Dedifferentiated amniotic fluid mesenchymal stem cell (primary cell): ENCODE measurements around the gene IER3.
A peak's percentile ranks its signal among the peaks of the same experiment; 100 is the strongest.

Experiments used
- DNase-seq: peaks from one replicate; pipeline ENCODE4 v3.0.0-alpha.2; 2016; ENCODE audit errors: extremely low spot score

The IER3 gene, protein sequence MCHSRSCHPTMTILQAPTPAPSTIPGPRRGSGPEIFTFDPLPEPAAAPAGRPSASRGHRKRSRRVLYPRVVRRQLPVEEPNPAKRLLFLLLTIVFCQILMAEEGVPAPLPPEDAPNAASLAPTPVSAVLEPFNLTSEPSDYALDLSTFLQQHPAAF

DNA sequence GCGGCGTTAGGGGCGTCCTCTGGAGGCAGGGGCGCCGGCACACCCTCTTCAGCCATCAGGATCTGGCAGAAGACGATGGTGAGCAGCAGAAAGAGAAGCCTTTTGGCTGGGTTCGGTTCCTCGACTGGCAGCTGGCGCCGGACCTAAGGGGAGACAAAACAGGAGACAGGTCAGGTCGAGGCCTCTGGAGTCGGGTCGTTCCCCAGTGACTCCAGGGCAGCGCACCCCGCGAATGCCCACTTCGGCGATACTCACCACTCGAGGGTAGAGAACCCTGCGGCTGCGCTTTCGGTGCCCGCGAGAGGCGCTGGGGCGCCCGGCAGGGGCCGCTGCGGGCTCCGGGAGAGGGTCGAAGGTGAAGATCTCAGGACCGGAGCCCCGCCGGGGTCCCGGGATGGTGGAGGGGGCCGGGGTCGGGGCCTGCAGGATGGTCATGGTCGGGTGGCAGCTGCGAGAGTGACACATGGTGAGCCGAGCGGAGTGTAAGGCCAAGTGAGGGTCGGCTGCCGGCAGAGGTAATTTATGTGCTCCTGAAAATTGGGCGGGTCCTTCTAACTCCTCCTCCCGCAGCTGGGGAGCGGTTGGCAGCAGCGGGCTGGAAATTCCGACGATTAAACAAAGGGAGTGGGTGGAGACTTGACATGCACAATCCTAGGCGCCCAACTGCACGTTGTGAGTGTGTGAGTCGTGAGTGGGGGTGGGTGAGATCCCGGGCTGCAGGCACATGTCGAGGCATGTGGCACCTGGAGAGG lies at the start of gene IER3:
IER3 (minus strand) TSS at position 494 of the 752 bp plus-strand sequence; CDS start at position 465, 29 bp downstream.
- peak; percentile 88 for DNase-seq

DNA sequence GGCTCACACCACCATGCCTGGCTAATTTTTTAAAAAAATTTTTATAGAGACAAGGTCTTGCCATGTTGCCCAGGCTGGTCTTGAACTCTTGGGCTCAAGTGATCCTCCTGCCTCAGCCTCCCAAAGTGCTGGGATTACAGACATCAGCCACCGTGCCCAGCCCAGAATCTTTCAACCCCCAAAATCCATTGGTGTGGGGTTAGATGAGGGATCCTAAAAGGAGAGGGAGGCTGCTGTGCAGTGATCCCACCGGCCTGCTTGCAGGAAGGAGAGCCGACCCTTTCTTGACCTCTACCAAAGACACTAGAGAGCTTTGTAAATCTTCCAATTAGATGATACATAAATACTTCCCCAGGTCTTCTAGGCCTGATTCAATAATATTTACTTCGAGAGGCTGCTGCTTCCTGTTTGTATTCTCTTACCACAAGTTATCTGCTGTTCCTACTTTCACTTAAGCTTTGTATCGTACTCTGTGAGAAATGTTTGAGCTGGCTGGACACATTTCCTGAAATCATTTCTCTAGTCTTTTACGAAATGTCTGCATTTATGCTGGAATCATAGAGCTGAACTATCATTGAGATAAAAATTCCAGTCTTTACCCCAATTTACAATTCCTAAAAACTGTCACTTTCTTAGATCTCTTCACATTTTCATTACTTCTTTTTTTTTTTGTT lies 49.3 kb upstream of the IER3 start:
- DNase-seq: no peak

DNA sequence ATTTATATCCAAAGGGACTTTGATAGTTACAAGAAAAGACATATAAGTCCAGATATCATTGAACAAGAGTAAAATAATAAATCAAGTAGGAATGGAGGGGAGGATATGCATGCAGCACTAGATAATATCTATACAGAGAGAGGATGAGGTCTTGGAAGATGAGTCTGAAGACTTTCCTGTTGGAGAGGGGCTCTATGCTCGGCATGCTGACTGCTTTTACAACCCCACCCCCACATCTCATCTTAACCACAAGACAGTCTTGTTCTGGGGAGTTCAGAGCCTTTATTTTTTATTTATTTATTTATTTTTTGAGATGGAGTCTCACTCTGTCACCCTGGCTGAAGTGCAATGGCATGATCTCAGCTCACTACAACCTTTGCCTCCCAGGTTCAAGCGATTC lies 48.4 kb upstream of the IER3 start:
- DNase-seq: no peak

DNA sequence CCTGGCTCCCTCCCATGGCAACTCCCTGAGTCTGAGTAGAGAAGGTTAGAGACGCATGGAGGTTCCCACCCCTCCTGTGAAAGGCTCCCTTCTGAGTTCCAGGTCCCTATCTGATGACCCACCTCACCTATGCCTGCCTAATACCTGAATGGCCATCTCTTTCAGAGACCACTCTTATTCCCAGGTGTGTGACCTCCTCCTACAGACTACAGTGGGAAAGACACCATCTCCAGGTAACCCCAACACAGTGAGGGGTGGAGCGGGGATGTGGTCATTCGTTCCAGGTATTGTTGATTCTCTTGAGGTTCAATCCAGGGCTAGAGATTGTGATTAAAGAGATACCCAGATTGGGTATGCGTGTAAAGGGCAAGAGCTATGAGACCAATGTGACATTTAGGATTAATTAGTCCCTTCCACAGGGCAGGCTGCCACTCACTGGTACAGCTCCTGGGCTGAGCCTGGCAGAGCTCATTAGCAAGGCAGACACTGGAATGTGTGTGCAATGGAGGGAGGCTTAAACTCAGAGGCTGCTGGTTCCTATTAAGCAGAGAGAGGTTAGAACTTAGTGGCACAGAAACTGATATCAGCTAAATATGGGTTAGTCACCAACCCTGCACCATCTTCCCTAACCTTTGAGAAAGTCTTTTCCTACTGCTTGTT lies 46.5 kb upstream of the IER3 start:
- no peak for DNase-seq

DNA sequence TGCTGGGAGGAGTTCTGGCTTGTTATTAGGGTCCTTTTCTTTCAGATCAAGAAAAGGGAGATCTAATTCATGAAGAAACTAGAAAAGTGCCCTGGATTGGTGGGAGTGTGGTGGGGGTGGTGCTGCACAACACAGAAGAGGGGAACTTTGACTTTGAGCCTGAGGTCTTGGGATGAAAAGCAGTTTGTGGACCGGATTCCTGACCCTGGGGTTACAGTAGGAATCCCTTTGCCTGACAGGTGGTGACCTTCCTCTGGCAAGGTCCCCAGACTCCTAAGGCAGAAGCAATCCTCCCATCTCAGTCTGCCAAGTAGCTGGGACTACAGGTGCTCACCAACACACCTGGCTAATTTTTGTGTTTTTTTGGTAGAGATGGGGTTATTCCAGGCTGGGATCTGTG lies 45.3 kb upstream of the IER3 start:
- DNase-seq: no peak

DNA sequence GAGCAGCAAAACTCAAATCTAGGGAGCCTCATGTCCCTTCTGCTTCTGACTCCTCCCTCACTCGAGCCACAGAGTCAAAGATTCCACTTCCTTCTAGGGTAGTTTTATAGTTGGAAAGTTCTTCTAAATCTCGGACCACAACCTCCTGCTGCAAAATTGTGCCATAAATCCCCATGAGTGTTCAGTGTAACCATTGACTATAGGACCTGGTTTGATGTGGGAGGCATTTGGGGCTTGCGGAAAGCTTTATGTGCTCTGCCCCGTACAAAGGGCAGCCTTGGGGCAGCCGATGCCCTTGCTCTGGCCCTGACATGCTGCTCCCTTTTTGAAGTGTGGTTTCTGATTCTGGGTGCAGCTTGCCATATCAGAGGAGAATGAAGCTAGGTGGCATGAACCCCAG lies 43.6 kb upstream of the IER3 start:
- no peak for DNase-seq

DNA sequence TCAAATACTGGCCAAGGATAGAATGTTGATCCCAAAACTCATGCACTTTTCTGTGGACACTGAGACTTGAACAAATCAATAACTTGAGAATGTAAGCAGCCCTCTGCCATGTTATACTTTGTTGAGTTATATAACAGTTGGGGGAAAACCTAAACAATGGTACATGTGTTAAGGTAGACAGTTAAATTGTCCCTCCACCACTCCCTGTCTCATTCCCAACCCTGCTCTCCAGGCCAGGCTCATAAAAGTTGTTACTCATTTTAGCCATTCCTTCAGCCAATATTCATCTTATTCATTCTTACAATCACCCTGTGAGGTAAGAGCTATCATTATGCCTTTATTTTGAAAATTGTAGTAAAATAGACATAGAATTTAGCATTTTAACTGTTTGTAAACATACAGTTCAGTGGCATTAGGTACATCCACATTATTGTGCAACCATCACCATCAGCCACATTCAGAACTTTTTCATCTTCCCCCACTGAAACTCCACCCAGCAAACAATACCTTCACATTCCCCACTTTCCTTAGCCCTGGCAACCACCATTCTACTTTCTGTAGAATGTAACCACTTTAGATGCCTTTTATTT lies 38.2 kb upstream of the IER3 start:
- no peak for DNase-seq

DNA sequence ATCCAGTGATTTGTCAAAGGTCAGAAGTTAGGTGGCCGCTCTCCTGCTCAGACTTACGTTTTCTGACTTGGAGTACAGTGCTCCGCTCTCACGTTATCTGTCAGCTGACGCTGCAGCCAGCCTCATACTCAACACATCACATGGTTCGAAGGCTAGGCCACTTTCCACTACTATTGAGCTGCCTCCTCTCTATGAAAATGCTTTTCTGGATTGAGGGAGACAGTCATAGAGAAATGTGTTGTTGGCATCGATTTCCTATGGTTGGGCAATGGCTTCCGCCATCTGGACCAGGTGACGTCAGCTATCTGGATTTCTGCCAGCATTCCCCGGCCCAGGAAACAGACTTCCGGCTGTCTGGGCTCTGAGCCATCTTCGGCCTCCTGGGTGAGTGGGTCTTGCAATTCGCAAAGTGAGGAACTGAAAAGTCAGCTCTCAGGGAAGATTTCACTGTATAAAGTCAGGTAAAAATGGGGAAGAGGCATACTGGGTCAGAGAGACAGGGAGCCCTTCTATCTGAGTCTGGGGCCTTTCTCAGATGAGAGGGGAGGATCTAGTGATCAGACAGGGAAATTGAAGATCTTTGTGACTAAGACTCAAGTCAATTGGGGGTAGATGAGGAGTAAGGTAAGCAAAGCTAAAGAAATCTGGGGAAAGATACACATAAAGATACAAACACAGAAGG lies 37.5 kb upstream of the IER3 start:
- peak; percentile 98 for DNase-seq

DNA sequence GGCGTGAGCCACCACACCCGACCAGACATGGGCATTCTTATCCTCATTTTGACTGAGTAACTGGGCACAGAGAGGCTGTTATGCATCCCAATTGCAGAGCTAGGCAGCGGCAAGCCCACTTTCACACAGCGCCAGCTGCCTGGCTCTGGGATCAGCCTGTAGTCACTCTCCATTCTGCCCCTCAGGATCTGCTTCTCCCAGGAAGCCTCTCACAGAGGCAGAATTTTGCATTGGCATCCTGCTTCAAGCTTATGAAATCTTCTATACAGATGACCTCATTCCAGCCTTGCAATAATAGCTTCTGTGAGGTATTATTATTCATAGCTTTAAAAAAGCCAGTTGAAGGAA lies 37.0 kb upstream of the IER3 start:
- DNase-seq: no peak

DNA sequence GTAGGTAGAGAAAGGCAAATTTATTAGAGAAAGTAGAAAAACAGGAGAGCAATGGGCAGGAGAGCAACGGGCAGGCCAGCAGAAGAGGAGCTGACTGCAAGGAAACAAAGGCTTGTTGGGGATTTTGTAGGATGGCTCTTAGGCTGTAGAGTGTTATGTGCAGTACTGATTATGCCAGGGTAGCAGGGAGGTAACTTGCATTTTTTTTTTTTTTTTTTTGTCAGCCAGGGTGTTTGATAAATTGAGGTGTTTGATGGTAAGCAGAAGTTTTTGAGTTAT lies 36.2 kb upstream of the IER3 start:
- no peak for DNase-seq

DNA sequence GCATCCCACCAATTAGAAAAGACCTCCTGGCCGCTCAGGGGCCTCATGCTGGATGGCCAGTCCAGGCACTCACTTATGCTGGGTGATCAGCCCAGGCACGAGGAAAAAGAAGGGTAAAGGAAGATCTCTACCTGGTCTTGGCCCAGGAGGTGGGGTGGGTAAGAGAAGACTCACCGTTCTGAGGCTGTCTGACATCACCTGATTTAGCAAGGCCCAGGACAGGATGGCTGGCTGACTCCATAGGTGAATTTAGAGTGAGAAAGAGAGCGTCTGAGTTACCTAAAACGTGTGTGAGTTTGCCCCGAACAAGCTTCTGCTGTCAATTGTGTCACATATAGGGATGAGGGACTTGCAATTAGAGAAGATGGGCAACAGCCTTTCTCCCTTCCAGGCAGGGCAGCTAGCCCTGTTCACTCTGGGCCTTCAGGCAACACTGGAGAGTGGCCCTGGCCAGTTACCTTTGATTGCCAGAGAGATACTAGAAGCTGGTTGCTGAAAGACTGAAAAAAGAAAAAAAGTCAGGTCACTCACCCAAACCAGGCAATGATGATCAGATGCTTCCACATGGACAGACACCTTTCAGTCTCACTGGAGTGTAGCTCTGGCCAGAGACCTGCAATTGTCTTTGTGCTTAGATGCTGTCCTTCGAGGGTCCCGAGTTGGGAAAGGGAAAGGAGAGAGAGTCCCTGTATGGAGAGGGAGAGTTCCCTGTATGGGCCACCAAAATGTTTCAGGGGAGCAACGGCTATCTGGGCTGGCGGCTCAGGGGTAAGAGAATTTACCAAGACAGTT lies 35.7 kb upstream of the IER3 start:
- no peak for DNase-seq

DNA sequence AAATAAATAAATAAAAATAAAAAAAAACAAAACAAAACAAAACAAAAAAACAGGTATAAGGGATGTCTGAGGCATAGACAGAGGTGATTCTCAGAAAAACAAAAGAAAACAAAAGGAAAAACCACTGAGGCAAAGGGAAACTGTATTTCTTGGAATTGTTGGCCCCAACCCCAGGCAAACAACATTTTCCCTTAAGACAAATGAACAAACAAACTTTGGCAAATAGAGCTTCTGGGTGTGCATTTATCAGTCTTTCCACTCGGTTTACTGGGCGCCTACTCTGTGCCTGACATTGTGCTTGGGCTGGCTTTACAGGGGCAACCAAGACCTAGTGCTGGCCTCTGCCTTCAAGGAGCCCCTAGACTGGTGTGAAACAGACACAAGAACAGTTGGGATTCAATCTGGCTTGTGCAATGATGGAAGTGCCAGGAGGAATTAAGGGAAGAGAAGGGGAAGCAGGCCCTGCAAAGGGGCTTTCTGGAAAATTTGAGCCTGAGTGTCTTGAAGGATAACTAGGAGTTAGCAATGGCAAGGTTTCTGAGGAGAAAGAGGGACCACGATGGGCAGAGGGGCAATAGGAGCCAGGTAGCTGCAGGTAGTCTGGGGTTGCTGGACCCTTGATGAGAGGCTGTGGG lies 33.8 kb upstream of the IER3 start:
- DNase-seq: no peak

DNA sequence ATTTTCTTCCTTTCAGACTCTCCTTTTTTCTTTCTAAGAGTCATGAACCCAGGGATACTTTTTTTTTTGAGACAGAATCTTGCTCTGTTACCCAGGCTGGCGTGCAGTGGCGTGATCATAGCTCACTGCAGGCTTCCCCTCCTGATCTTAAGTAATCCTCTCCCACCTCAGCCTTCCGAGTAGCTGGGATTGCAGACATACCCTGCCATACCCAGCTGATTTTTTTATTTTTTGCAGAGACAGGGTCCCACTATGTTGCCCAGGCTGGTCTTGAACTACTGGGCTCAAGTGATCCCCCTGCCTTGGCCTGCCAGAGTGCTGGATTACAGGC lies 32.8 kb upstream of the IER3 start:
- DNase-seq: no peak

DNA sequence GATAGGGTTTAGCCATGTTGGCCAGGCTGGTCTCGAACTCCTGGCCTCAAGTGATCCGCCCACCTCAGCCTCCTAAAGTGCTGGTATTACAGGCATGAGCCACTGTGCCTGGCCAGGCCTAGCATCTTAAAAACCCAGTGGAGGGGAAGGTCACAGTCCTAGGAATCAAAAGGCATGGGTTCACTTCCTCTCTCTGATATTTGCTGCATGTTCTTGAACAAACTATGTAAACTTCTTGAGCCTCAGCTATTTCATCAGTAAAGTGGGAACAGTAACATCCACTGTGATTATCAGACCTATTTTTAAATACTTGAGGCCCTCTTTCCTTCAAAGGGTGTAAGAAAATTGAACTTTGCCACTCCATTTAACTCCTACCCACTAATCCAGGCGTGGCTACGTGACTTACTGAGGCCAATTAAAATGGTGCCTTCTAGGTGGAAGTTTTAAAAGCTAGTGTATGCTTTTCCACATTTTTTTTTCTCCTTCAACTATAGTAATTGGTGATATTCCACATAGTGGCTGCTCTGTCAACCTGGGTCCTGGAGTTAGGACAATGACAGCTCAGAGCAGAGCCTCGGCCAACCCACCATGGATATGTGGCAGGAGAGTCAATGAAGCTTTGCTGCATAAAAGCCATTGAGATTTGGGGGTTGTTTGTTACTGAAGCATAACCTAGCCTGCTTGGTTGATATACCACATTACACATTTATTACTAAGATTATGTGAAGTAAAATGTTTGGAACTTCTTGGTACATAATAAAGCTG lies 32.2 kb upstream of the IER3 start:
- DNase-seq: no peak

DNA sequence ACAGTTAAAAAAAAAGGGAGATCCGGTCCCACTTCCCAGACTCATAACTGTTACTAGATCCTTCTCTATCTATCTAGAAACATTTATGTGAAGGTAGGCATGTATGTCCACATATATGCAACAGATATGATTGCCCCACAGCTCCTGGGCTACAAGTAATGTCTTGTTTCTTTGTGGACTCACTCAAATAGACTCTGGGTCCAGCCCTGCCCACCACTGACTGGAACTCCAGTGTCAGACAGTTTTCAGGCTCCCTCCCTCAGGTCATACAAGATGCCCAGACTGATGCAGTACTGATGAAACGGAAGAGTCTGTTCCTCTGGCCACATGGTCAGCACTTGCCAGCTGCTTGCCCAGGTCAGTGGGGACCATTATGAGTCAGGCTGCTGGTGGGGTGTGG lies 30.8 kb upstream of the IER3 start:
- DNase-seq: no peak

DNA sequence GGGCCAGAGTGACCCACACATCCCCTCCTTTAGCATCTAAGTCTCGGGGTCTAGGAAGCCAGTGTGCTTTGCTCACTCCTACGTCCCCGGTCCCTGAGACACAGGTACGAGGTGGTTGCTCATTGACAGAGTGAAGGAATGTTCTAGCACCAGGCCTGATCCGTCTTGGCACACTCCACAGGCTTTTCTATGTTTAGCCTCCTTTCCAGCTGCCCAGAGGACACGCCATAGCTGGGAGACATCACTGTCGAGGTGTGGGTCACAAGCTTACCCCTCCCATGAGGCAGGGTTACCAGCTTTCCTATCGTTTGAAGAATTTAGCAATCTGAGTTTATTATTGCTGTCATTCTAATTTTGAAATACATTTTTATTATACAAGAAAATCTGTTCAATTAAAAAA lies 30.4 kb upstream of the IER3 start:
- DNase-seq: no peak

DNA sequence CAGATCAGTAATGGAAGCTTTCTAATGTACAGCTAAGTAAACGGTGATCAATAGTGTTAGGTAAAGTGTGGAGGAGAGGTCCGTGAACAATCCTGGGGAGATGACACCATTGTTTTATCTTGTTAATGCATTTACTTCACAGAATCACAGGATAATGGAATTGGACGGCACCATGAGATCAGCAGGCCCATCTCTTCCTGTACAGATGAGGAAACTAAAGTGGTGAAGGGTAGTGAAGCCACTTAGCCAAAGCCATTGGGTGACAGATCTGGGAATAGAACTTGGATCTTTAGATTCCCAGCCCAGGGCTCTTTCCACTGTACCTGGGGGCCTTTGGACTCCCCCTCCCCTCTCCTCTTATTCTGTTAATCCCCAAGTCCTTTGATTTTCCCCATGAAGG lies 26.2 kb upstream of the IER3 start:
- no peak for DNase-seq

DNA sequence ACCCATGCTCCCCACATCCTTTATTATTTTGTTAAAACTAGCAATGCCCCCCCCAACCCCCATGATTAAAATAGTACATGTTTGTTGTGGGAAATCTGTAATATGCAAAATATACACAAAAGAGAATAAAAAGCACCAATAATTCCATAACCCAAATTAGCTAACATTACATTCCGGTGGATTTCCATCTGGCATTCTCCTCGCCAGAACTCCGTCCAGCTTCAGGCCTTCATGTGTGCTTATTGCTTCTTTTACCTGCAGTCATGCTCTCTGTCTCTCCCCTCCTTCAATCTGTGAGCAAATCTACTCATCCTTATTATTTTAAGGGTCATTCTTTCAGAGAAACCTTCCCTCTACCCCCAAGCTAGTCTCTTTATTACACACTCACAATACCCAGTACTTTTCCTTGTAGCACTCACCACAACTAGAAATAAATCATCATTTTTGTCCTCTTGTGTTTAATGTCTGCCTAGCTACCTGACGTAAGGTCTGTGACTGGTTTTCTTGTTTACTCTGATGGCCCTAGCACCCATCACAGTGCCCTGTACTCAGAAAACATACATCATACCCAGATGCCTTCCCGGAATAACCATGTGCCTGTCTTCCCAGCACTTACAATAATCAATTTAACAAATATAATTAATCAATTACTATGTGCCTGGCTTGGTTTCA lies 25.6 kb upstream of the IER3 start:
- DNase-seq: no peak

DNA sequence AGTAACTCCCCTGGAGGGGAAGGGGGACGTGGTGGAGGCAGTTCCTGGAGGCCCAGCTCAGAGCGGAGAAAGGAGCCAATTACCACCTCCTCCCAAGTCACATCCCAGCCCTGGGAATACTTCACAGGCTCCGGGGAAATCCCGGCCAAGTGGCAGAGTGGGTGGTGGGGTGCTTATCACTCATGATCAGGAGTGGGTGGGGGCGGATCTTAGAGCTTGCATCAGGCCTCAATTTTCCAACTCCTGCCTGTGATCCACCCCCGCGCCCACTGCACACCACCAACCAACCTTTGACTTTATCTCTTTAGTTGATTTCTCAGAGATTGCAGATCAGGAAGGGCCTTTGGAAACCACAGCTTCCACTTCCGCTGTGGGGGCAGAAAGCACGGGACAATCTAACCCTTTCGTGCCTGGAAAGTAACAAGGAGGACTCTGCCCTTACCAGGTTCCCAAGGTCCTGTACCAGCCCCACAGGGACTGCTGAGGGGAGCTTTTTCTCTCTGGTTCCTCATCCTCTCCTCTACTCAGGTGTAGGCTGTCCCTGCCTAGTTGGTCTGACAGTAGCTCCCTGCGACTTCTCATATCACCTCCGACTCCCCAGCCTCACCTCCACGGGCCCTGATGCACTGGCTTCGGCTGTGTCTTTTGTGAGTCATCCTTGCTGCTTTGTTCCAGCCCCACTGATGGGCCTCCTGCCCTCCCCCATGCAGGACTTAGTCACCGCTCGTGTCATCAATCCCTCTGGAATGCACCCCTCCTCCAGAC lies 24.9 kb upstream of the IER3 start:
- peak; percentile 82 for DNase-seq
